ENCODE results near the gene EPC1. TPM values are rescaled to one million over a fixed set of nuclear protein-coding genes. Genes with fewer than 3 reads are reported as not detected.

Gene EPC1
- total and polyA plus RNA-seq, 2 of the 8 experiments (the other 6 are each of a cell fraction or from before 2014, with no cell fraction given) = 23.7 to 42.3 TPM

DNA sequence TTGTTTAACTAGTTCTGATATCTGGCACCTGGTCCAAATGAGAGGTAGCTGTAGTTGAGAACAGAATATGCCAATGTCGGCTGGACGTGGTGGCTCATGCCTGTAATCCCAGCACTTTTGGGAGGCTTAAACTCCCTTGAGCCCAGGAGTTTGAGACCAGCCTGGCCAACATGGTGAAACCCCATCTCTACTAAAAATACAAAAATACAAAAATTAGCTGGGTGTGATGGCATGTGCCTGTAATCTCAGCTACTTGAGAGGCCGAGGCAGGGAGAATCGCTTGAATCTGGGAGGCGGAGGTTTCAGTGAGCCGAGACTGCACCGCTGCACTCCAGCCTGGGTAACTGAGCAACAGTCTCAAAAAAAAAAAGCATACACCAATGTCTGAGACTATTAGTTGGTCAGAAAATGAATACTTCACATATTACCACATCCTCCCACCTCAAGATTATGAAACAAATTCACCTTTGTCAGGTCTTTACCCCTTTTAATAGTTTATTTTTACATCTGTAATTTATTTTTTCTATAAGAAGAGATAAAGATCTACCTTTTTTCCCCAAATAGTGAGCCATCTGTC, 38.8 kb downstream of the EPC1 start (continued):
- TF ChIP-seq, protein P1, sequence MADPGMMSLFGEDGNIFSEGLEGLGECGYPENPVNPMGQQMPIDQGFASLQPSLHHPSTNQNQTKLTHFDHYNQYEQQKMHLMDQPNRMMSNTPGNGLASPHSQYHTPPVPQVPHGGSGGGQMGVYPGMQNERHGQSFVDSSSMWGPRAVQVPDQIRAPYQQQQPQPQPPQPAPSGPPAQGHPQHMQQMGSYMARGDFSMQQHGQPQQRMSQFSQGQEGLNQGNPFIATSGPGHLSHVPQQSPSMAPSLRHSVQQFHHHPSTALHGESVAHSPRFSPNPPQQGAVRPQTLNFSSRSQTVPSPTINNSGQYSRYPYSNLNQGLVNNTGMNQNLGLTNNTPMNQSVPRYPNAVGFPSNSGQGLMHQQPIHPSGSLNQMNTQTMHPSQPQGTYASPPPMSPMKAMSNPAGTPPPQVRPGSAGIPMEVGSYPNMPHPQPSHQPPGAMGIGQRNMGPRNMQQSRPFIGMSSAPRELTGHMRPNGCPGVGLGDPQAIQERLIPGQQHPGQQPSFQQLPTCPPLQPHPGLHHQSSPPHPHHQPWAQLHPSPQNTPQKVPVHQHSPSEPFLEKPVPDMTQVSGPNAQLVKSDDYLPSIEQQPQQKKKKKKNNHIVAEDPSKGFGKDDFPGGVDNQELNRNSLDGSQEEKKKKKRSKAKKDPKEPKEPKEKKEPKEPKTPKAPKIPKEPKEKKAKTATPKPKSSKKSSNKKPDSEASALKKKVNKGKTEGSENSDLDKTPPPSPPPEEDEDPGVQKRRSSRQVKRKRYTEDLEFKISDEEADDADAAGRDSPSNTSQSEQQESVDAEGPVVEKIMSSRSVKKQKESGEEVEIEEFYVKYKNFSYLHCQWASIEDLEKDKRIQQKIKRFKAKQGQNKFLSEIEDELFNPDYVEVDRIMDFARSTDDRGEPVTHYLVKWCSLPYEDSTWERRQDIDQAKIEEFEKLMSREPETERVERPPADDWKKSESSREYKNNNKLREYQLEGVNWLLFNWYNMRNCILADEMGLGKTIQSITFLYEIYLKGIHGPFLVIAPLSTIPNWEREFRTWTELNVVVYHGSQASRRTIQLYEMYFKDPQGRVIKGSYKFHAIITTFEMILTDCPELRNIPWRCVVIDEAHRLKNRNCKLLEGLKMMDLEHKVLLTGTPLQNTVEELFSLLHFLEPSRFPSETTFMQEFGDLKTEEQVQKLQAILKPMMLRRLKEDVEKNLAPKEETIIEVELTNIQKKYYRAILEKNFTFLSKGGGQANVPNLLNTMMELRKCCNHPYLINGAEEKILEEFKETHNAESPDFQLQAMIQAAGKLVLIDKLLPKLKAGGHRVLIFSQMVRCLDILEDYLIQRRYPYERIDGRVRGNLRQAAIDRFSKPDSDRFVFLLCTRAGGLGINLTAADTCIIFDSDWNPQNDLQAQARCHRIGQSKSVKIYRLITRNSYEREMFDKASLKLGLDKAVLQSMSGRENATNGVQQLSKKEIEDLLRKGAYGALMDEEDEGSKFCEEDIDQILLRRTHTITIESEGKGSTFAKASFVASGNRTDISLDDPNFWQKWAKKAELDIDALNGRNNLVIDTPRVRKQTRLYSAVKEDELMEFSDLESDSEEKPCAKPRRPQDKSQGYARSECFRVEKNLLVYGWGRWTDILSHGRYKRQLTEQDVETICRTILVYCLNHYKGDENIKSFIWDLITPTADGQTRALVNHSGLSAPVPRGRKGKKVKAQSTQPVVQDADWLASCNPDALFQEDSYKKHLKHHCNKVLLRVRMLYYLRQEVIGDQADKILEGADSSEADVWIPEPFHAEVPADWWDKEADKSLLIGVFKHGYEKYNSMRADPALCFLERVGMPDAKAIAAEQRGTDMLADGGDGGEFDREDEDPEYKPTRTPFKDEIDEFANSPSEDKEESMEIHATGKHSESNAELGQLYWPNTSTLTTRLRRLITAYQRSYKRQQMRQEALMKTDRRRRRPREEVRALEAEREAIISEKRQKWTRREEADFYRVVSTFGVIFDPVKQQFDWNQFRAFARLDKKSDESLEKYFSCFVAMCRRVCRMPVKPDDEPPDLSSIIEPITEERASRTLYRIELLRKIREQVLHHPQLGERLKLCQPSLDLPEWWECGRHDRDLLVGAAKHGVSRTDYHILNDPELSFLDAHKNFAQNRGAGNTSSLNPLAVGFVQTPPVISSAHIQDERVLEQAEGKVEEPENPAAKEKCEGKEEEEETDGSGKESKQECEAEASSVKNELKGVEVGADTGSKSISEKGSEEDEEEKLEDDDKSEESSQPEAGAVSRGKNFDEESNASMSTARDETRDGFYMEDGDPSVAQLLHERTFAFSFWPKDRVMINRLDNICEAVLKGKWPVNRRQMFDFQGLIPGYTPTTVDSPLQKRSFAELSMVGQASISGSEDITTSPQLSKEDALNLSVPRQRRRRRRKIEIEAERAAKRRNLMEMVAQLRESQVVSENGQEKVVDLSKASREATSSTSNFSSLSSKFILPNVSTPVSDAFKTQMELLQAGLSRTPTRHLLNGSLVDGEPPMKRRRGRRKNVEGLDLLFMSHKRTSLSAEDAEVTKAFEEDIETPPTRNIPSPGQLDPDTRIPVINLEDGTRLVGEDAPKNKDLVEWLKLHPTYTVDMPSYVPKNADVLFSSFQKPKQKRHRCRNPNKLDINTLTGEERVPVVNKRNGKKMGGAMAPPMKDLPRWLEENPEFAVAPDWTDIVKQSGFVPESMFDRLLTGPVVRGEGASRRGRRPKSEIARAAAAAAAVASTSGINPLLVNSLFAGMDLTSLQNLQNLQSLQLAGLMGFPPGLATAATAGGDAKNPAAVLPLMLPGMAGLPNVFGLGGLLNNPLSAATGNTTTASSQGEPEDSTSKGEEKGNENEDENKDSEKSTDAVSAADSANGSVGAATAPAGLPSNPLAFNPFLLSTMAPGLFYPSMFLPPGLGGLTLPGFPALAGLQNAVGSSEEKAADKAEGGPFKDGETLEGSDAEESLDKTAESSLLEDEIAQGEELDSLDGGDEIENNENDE (IDR thresholded peaks at IDR 0.05; ENCODE audit: insufficient replicate concordance, low read length) = no peak
- no peak for TF ChIP-seq CREB1 (IDR thresholded peaks at IDR 0.05)
- TF ChIP-seq SIRT6 (IDR thresholded peaks at IDR 0.05; ENCODE audit: low read length) = no peak
- TF ChIP-seq GABPA (IDR thresholded peaks at IDR 0.05; ENCODE audit: borderline replicate concordance, insufficient read depth, low read length) = no peak
- TF ChIP-seq CBX8 (IDR thresholded peaks at IDR 0.05; ENCODE audit: borderline replicate concordance, low read depth, low read length) = no peak
- TF ChIP-seq RNF2 (IDR thresholded peaks at IDR 0.05; ENCODE audit: borderline replicate concordance, low read depth, low read length, missing control alignments, poor library complexity, severe bottlenecking) = no peak
- no peak for TF ChIP-seq HDAC2 (IDR thresholded peaks at IDR 0.05; ENCODE audit: borderline replicate concordance in 1 of 2, low read depth in 2 of 2, low read length in 2 of 2)
- no peak for TF ChIP-seq FOSL1 (IDR thresholded peaks at IDR 0.05; ENCODE audit: insufficient read depth, low read depth, low read length)
- TF ChIP-seq CEBPB (IDR thresholded peaks at IDR 0.05; ENCODE audit: low read depth, low read length) = no peak
- no peak for TF ChIP-seq SIN3A (conservative IDR thresholded peaks at IDR 0.05 in 1 of 2, IDR thresholded peaks at IDR 0.05 in 1 of 2; ENCODE audit: low read depth in 1 of 2, low read length in 2 of 2)

Data from H1 (cell line).